ENCODE measurements around the gene CSPG4.
"Not testable (repeated sequence)": the region's sequence is repeated elsewhere in the genome, so short reads cannot be mapped to it uniquely, and the experiment has no call there.

The CSPG4 gene

DNA sequence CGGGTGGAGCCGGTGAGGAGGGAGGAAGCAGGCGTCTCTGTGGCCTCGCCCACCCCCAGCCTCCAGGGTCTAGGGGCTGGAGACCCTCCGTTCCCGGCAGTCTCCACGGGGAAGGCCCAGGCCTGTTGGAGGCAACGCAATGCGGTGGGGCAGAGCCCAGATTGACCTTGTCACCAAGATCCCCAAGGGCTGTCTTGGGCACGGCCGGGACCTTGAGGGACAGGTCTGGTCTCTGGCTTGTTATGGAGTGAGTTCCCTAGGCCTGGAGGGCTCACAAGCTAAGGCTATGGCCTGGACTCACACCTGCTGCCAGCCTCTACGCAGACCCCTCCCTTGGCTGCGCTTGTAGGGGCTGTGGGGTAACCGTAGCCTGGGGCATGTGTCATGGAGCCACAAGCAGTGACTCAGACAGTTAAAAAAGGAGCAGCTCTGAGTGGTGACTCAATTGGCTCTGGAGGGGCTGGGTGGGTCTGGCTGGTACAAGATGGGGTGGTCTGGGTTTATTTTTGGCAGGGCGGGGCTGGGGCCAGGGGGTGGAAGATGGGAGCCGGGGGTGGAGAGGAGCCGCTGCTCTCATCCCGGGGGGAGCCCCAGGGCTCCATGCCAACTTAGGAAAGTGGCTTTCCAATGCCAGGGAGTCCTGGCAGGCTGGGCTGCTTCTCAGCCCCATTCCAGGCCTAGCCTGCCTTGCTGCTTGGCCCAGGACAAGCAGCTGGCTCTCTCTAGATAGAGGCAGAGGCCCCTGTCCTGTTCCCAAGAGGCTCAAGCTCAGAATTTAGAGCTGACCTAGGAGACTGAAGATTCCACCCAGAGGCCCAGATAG, 9.0 kb downstream of the CSPG4 start:
- DNase-seq, result not testable (repeated sequence)

DNA sequence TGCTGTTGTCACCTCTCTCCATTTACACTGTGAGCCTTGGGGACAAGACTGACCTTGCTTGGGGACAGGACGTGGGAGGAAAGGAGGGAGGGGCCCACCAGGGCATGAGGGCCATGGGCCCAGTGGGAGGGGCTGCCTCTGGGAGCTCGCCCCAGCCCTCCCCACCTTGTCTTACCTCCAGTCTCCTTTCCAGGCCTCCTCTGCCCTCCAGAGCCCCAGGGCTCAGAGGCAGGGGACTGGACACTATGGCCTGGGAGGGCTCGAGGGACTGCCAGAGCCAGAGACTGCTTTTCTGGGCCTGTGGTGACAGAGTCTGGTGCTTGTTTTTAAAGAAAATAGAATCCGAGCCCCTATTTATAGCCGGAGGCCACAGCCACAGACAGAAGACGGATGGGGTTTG, 10.2 kb downstream of the CSPG4 start:
- no peak for DNase-seq

DNA sequence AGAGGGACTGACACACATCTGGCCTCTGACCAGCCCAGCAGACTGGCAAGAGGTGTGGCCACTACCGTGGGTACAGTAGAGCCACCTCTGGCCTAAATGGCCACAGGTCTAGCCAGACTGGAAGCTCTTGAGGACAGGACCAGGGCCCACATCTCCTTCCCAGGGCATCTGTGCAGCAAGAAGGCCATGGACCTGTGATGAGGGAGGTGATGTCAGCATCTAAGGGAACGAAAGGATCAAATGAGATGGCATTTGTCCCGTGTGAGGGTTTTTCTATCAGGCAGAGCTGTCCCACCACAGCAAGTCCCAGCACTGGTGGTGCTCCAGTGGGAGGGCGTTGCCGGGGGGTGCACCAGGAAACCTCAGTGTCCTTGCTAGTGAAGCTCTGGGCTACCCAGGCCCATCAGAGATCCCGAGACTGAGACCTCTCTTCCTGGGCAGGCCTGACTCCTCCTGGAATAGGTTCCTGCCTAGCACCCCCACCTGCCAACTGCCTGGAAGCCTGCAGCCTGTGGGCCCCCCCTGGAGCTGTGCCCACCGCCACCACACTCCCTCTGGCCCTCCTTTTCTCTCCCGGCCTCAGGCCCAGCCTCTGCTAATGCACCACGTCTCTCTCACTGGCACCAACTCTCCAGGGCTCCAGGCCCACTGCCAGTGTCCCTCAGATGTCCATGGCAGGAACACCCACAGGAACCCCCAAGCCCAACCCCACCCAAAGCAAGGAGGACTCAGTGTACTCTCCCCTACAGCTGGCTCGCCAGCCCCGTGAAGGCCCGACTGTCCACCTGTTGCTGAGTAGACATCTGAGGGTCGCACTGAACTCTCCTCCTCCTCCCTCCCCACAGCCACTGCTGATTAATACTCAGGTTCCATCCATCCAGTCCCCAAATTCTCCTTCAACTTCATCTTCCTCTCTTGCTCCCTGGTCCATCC, 11.3 kb downstream of the CSPG4 start:
- DNase-seq, result not testable (repeated sequence)

DNA sequence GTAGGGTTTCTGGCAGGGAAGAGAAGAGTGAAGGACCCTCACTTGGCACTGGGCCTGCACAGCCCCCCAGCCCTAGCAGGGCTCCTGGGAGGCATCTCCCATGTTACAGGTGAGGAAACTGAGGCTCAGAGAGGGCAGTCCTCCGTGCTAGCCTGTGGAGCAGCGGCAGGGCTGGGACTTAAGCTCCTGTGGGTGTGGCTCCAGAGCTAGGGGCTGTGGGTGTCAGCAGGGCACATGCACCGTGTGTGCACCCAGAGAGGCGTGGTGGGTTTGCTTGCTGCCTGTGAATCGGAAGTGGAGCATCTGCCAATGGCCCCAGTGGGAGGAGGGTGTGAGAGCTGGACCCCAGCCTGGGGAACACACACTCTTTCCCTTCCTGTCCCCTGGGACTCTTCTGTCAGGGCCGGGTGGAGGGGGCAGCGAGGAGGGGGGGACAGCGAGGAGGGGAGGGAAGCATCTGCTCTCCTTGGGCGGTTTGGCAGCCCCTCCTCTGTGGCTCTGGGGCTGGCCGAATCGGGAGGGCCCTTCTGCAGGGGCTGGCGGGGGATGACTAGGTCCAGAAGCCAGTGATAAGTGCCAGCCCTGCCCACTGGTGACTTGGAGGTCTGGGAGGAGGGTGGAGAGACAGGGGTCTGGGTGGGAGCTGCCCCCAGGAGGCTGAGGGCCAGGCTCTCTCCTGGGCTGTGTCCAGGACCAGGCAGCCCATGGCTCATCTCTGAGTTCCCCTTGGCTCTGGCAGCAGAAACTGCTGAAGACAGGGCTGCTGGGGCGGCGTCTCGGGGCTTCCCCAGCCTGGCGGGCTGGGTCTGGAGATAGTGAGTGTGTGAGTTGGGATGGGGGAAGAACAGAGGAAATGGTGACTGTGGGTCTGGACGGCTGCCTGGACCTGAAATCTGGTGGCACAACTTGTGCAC, 12.4 kb downstream of the CSPG4 start:
- DNase-seq, result peak; percentile 74

GRCh38 chr15:75699517-75699916, 13.1 kb downstream of the CSPG4 start:
- DNase-seq, result not testable (repeated sequence)

DNA sequence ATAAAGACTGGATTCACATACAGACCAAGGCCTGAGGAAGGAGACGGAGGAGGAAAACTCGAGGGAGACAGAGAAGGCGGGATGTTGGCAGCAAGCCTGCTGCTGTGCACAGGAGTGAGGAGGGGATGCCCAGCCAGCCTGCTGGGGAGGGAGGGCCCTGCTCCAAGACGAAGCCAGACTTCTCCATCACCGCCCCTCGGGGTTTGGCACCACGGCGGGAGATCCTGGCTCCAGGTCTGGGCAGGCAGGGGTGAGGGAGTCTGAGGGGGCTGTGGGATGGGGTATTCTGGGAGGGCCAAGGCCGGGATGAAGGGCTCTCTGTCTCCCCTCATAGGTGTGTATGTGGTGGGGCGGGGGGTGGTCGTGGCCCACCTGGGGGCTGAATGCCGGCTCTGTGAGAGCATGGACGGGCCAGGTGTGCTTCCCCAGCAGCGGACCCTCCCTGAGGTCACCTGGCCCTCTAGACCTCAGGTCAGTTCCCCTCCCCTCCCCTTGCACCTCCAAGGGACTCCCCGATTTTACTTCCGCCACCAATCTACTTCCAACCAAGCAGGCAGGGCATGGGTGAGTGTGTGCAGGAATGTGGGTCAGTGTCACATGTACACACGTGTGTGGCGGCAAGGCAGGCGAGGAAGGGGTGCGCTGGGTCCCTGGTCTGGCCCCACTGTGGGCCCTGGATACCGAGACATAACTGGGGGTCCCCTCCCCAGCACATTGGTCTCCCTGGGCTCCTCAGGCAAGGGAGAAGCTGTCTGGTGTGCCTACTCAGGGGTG, 14.5 kb downstream of the CSPG4 start:
- peak; percentile 15 for DNase-seq

DNA sequence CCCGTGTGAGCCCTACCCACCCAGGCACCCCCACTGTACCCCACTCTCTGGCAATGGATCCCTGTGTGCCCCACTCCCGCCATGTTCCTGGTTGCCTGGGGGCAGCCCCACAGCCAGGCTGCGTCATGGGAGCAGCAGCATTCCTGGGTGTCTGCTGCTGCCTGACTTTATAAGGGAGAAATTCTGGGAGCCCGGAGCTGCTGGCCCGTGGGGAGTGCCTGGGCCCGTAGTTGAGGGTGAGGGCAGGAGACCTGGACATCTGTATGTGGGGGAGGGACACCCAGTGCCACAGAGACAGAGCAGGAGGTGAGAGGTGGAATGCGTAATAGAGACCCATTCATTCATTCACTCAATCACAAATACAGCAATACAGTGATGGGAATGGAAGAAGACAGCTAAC, 15.1 kb downstream of the CSPG4 start:
- DNase-seq, result no peak

GRCh38 chr15:75696854-75697259, 15.8 kb downstream of the CSPG4 start:
- no peak for DNase-seq

- DNase-seq, result no peak
Observed at GRCh38 chr15:75696311-75696720, 16.3 kb downstream of the CSPG4 start.

DNA sequence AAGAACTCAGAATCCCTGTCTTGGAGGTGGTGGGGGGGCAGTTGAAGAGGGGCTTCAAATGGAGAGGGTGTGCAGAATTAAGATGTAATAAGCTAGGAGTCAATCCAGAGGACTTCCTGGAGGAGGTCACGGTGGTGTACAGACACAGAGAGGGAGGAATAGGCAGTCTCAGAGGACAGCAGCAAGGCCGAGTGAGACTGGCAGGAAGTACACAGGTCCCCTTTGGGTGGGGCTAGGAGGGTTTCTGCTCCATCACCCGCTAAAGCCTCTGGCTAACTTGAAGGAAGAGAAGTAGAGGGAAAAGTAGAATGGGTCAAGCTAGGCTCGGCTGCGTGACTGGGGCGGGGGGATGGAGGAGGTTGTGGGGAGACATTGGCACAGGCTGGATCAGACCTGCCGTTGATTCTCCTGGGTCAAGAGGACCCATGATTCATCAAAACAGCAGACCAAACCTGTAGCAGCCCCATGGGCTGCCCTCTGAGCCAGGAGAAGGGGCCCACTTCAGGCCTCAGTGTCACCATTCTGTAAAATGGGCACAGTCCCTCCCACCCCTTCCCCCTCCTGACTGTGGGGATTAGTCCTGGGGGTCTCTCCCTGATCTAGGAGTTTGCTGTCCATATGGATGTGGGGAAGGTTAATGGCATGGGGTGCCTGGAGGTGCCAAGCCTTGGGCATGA, 16.9 kb downstream of the CSPG4 start:
- no peak for DNase-seq

GRCh38 chr15:75695220-75695619, 17.4 kb downstream of the CSPG4 start:
- DNase-seq, result peak; percentile 8

DNA sequence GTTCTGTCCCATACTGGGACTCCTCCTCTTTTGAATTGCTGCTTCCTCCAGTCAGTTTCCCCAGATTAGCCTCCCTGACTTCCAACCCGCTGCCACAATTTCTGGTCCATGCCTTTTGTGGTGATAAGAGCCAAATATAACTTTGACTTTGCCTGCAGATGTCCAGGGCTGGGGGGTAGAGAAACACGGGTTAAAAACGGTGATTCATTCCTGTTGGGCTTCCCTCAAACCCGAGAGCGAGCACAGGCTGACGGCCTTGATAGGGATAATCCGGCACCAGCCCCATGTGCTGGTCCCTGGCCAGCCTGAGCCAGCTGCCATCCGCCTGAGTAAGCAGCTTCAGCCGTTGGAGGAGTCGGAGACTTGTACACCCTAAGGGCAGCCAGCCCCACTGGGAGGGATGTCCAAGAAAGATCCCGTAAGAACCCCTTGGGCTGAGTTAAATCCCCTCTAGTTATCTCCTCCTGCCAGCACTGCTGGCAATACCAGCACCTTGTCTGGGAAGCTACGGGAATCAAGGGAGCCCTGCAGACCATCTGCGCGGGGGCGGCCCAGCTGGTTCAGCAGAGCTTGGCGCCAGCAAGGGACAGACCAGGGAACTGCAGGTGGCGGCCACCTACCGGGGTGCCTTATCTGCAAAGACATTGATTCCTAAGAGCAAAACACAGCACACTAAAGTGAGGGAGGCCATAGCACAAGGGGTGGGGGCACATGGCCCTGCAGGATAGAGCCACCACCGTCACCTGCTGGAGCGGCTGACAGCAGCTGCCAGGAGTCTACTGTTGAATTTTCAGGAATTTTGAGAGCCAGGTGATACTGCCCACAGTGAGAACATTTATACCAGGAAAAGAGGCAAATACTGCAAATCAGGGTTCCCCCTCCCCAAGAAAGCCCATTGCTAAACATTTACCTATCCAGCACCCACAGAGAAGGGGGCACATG, 18.1 kb downstream of the CSPG4 start:
- peak; percentile 49 for DNase-seq

DNA sequence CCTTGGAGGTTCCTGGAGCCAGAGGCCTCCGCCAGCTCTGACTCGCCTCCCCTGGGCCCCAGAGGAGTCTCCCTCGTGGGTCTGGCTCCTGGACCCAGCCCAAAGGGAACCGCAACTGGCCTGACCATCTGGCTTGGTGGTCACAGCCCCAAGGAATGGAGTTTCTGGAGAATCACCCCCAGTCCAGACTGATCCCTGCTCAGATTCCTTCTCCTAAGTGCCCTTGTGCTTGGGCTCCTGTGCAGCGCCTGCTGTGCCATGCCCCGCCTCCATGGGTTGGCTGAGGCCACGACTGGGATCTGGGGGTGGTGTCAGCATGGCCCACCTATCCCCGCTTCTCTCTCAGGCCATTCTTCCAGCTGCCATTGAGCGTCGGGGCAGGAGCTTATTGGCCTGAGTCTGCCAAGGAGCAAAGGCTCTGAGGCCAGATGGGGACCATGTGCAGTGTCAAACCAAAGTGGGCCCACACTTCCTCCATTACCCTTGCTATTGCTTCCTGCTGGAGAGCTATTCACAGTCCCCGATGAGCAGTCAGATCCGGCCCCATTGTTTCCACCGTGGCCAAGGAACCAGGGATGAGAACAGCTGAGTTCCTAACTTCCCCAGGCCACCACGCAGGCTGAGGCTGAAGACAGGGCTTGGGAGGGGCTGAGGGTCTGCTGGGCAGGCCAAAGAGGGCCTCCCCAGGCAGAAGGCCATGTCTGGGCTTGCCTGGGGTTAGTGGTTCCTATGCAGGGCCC, 19.0 kb downstream of the CSPG4 start:
- no peak for DNase-seq

- DNase-seq, result not testable (repeated sequence)
Observed at GRCh38 chr15:75693028-75693427, 19.6 kb downstream of the CSPG4 start.

- DNase-seq, result not testable (repeated sequence)
Observed at GRCh38 chr15:75692311-75692710, 20.3 kb downstream of the CSPG4 start.

DNA sequence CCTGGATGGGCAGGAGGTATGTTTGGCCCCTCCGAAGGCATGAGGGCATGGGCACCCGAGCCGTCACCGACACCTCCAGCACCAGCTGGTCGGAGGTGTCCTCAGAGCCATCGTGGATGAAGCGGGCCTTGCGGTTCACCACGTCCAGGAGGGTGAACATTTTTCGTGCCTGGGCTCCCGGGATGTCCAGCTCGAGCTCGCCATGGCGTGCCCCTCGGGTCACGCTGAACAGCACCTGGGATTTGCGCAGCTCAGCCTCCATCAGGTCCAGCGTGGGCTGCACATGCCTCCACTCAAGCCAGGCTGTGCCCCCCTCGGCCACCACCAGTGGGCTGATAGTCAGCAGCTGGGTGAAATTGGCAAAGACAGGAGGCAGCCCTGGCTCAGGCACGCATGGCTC, 23.2 kb downstream of the CSPG4 start:
- DNase-seq, result not testable (repeated sequence)

GRCh38 chr15:75688831-75689230, 23.8 kb downstream of the CSPG4 start:
- no peak for DNase-seq

GRCh38 chr15:75688278-75688557, 24.4 kb downstream of the CSPG4 start:
- no peak for DNase-seq

DNA sequence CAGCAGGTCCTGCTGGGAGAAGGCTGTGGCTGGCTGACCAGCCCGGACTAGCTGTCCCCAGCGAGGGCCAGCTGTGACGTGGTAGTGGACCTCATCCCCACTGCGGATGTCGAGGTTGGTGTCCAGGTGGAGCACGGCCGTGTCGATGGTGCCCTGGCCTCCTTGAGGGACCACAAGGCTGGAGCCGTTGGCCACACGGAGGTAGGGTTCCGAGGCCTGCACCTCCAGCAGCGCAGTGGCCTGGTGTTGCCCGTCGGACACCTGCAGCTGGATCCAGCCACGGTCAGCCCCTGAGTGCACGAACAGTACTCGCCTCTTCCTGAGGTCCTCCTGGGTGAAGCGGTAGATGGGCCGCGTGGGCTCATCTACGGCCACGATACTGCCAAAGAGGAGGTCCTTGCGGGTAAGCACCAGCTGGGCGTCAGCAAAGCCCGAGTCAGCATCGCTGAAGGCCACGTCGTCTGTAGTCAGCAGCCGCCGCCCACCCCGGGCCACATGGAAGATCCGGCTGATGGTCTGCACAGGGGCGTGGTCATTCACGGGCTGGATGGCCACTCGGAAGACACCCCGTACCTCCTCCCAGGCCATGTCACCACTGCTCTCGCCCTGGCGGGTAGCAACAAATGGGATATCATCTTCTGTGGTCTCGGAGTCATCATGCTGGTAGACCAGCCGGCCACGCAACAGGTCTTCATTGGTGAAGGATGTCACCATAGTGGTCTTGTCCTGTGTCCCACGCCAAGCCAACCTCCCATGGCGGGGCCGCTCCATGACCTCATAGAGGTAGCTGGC, 25.0 kb downstream of the CSPG4 start:
- DNase-seq, result no peak

Measured in NCI-H69 (cell line).